ENCODE data around the gene STRAP. TPM values are rescaled to one million over a fixed set of nuclear protein-coding genes. Genes with fewer than 3 reads are reported as not detected.

Gene STRAP
- total and polyA plus RNA-seq, 4 experiments from 2014 or later = 46.1 to 159 (median 80.7) TPM

- DNase-seq = no peak
- Histone ChIP-seq H3K9me3 (ENCODE audit: control insufficient read depth in 1 of 2, low read length in 2 of 2) (no peaks in the 10 kb centered on the region), H3K4me1 (ENCODE audit: insufficient read depth, low read length) (peaks cover 56% of the 10 kb centered on the region), H3K4me3 (ENCODE audit: low read length in 2 of 2) (no peak overlapping the region), H3K27ac (ENCODE audit: low read depth, low read length) (no peak overlapping the region), H3K27me3 (ENCODE audit: insufficient read depth, low read length) (no peaks in the 10 kb centered on the region), H3K36me3 (ENCODE audit: insufficient read depth, low read length) (peaks cover 10% of the 10 kb centered on the region)
- H3K4me1 Mint-ChIP-seq = peaks cover 48 to 85% (median 64%) of the 10 kb centered on the region in 4 donors
- intact Hi-C loops (cut with micrococcal nuclease) = loop anchor here (10.0 kb wide), 1 partner anchor 922 kb away; the partner anchor contains the start of gene ARHGDIB
- H3K27me3 Mint-ChIP-seq = no peaks in the 10 kb centered on the region
- peak overlapping the region in 3 of 8 donors; percentile 8 to 15 (median 12) for H3K4me3 Mint-ChIP-seq
- ChIA-PET CTCF (ENCODE audit: partially characterized antibody) (interaction anchor here (1.8 kb wide), 1 partner anchor 11 kb away, joined by 5 read pairs; no protein-coding TSS in a partner anchor), POLR2A (ENCODE audit: partially characterized antibody) (interaction anchor here (1.2 kb wide), 1 partner anchor 302 kb away, joined by 3 read pairs; no protein-coding TSS in a partner anchor)
- H3K9me3 Mint-ChIP-seq = peaks cover 0 to 2% (median 0%) of the 10 kb centered on the region in 8 donors
- peak overlapping the region in 4 of 7 donors; percentile 9 to 78 (median 48) for H3K27ac Mint-ChIP-seq
- H3K36me3 Mint-ChIP-seq = peaks cover 21 to 72% of the 10 kb centered on the region in 2 donors
Measured at GRCh38 chr12:15886372-15887042, 4.3 kb downstream of the STRAP start.

GRCh38 chr12:15887043-15887817 is 5.0 kb downstream of the STRAP start:
- Mint-ChIP-seq H3K4me1 (peaks cover 41 to 78% (median 60%) of the 10 kb centered on the region in 4 donors), H3K27me3 (no peaks in the 10 kb centered on the region), H3K9me3 (peaks cover 0 to 1% (median 0%) of the 10 kb centered on the region in 8 donors), H3K27ac (peak overlapping the region in 5 of 7 donors; percentile 29 to 58 (median 52)), H3K4me3 (peak overlapping the region in 2 of 8 donors; percentile 12 to 17), H3K36me3 (peaks cover 21 to 71% of the 10 kb centered on the region in 2 donors)
- DNase-seq = no peak
- intact Hi-C loops (cut with micrococcal nuclease) = loop anchor here (10.0 kb wide), 1 partner anchor 922 kb away; the partner anchor contains the start of gene ARHGDIB
- Histone ChIP-seq H3K27ac (ENCODE audit: low read depth, low read length) (no peak overlapping the region), H3K27me3 (ENCODE audit: insufficient read depth, low read length) (no peaks in the 10 kb centered on the region), H3K4me3 (ENCODE audit: low read length in 2 of 2) (no peak overlapping the region), H3K36me3 (ENCODE audit: insufficient read depth, low read length) (peaks cover 14% of the 10 kb centered on the region), H3K4me1 (ENCODE audit: insufficient read depth, low read length) (peaks cover 54% of the 10 kb centered on the region), H3K9me3 (ENCODE audit: control insufficient read depth in 1 of 2, low read length in 2 of 2) (no peaks in the 10 kb centered on the region)
- CTCF ChIA-PET (ENCODE audit: partially characterized antibody) = interaction anchor here (1.2 to 1.8 kb wide), 2 partner anchors 11 to 297 kb away, joined by 3 to 5 read pairs; no protein-coding TSS in a partner anchor
- POLR2A ChIA-PET (ENCODE audit: partially characterized antibody) = interaction anchor here (1.2 kb wide), 1 partner anchor 303 kb away, joined by 3 read pairs; no protein-coding TSS in a partner anchor

- no peaks in the 10 kb centered on the region for H3K9me3 ChIP-seq (ENCODE audit: control insufficient read depth in 1 of 2, low read length in 2 of 2)
- H3K27ac ChIP-seq (ENCODE audit: low read depth, low read length) = no peak overlapping the region
- DNase-seq = no peak
- peaks cover 28% of the 10 kb centered on the region for H3K36me3 ChIP-seq (ENCODE audit: insufficient read depth, low read length)
- no peaks in the 10 kb centered on the region for H3K27me3 ChIP-seq (ENCODE audit: insufficient read depth, low read length)
- intact Hi-C loops (cut with micrococcal nuclease) = no loop called here
- peaks cover 7% of the 10 kb centered on the region for H3K4me1 ChIP-seq (ENCODE audit: insufficient read depth, low read length)
- Mint-ChIP-seq H3K9me3 (no peaks in the 10 kb centered on the region), H3K27me3 (no peaks in the 10 kb centered on the region), H3K4me1 (peaks cover 10 to 23% (median 14%) of the 10 kb centered on the region in 4 donors), H3K4me3 (no peak overlapping the region), H3K27ac (peak overlapping the region in 2 of 7 donors; percentile 23 to 53), H3K36me3 (peaks cover 10 to 66% of the 10 kb centered on the region in 2 donors)
- H3K4me3 ChIP-seq (ENCODE audit: low read length in 2 of 2) = no peak overlapping the region
- CTCF ChIA-PET (ENCODE audit: partially characterized antibody) = no interaction called here
- POLR2A ChIA-PET (ENCODE audit: partially characterized antibody) = no interaction called here
Measured at GRCh38 chr12:15892645-15893259, 10.6 kb downstream of the STRAP start.

- Mint-ChIP-seq H3K27ac (peak overlapping the region in 1 of 7 donors; percentile 53), H3K9me3 (no peaks in the 10 kb centered on the region), H3K4me1 (peaks cover 6 to 22% (median 11%) of the 10 kb centered on the region in 4 donors), H3K27me3 (no peaks in the 10 kb centered on the region), H3K4me3 (no peak overlapping the region), H3K36me3 (peaks cover 14 to 65% of the 10 kb centered on the region in 2 donors)
- intact Hi-C loops (cut with micrococcal nuclease) = no loop called here
- Histone ChIP-seq H3K27ac (ENCODE audit: low read depth, low read length) (no peak overlapping the region), H3K4me1 (ENCODE audit: insufficient read depth, low read length) (peaks cover 2% of the 10 kb centered on the region), H3K4me3 (ENCODE audit: low read length in 2 of 2) (no peak overlapping the region), H3K27me3 (ENCODE audit: insufficient read depth, low read length) (no peaks in the 10 kb centered on the region), H3K36me3 (ENCODE audit: insufficient read depth, low read length) (peaks cover 28% of the 10 kb centered on the region), H3K9me3 (ENCODE audit: control insufficient read depth in 1 of 2, low read length in 2 of 2) (no peaks in the 10 kb centered on the region)
- DNase-seq = no peak
- POLR2A ChIA-PET (ENCODE audit: partially characterized antibody) = no interaction called here
- CTCF ChIA-PET (ENCODE audit: partially characterized antibody) = no interaction called here
Measured at GRCh38 chr12:15893260-15893659, 11.1 kb downstream of the STRAP start.

GRCh38 chr12:15896867-15897266 is 14.7 kb downstream of the STRAP start:
- H3K4me1 ChIP-seq (ENCODE audit: insufficient read depth, low read length) = no peaks in the 10 kb centered on the region
- ChIA-PET CTCF (ENCODE audit: partially characterized antibody) (interaction anchor here (0.7 to 3.1 kb wide), 9 partner anchors 8 to 620 kb away, joined by 3 to 42 read pairs (median 5); partner anchors contain the start of genes DERA and STRAP), POLR2A (ENCODE audit: partially characterized antibody) (interaction anchor here (1.1 to 1.8 kb wide), 2 partner anchors 10 to 15 kb away, joined by 3 to 11 read pairs; partner anchors contain the start of gene DERA)
- H3K36me3 ChIP-seq (ENCODE audit: insufficient read depth, low read length) = peaks cover 20% of the 10 kb centered on the region
- Mint-ChIP-seq H3K9me3 (no peaks in the 10 kb centered on the region), H3K27ac (peak overlapping the region in 1 of 7 donors; percentile 10), H3K4me1 (peaks cover 6 to 12% (median 8%) of the 10 kb centered on the region in 4 donors), H3K27me3 (no peaks in the 10 kb centered on the region), H3K36me3 (peaks cover 27 to 64% of the 10 kb centered on the region in 2 donors), H3K4me3 (no peak overlapping the region)
- no peak overlapping the region for H3K4me3 ChIP-seq (ENCODE audit: low read length in 2 of 2)
- H3K27me3 ChIP-seq (ENCODE audit: insufficient read depth, low read length) = no peaks in the 10 kb centered on the region
- no peak overlapping the region for H3K27ac ChIP-seq (ENCODE audit: low read depth, low read length)
- no peaks in the 10 kb centered on the region for H3K9me3 ChIP-seq (ENCODE audit: control insufficient read depth in 1 of 2, low read length in 2 of 2)
- intact Hi-C loops (cut with micrococcal nuclease) = loop anchor here (5.0 kb wide), 2 partner anchors 110 to 365 kb away; partner anchors contain the start of gene EPS8
- no peak for DNase-seq

GRCh38 chr12:15897433-15897832 is 15.2 kb downstream of the STRAP start:
- DNase-seq = no peak
- CTCF ChIA-PET (ENCODE audit: partially characterized antibody) = interaction anchor here (0.7 to 3.1 kb wide), 11 partner anchors 9 to 621 kb away, joined by 3 to 42 read pairs (median 5); partner anchors contain the start of genes DERA and STRAP
- POLR2A ChIA-PET (ENCODE audit: partially characterized antibody) = interaction anchor here (1.1 to 1.8 kb wide), 2 partner anchors 9 to 14 kb away, joined by 3 to 11 read pairs; partner anchors contain the start of gene DERA
- Histone ChIP-seq H3K9me3 (ENCODE audit: control insufficient read depth in 1 of 2, low read length in 2 of 2) (no peaks in the 10 kb centered on the region), H3K27ac (ENCODE audit: low read depth, low read length) (no peak overlapping the region), H3K4me3 (ENCODE audit: low read length in 2 of 2) (no peak overlapping the region), H3K36me3 (ENCODE audit: insufficient read depth, low read length) (peaks cover 25% of the 10 kb centered on the region), H3K27me3 (ENCODE audit: insufficient read depth, low read length) (no peaks in the 10 kb centered on the region), H3K4me1 (ENCODE audit: insufficient read depth, low read length) (no peaks in the 10 kb centered on the region)
- peak overlapping the region in 1 of 7 donors; percentile 22 for H3K27ac Mint-ChIP-seq
- no peak overlapping the region for H3K4me3 Mint-ChIP-seq
- peaks cover 33 to 67% of the 10 kb centered on the region in 2 donors for H3K36me3 Mint-ChIP-seq
- H3K4me1 Mint-ChIP-seq = peaks cover 7 to 12% (median 8%) of the 10 kb centered on the region in 4 donors
- H3K9me3 Mint-ChIP-seq = no peaks in the 10 kb centered on the region
- H3K27me3 Mint-ChIP-seq = no peaks in the 10 kb centered on the region
- intact Hi-C loops (cut with micrococcal nuclease) = loop anchor here (5.0 kb wide), 2 partner anchors 110 to 365 kb away; partner anchors contain the start of gene EPS8
